ENCODE results near the gene ABCC9.
A peak's percentile ranks its signal among the peaks of the same experiment; 100 is the strongest.

The ABCC9 gene
- total RNA-seq: 0 reads per million in 2 donors

DNA sequence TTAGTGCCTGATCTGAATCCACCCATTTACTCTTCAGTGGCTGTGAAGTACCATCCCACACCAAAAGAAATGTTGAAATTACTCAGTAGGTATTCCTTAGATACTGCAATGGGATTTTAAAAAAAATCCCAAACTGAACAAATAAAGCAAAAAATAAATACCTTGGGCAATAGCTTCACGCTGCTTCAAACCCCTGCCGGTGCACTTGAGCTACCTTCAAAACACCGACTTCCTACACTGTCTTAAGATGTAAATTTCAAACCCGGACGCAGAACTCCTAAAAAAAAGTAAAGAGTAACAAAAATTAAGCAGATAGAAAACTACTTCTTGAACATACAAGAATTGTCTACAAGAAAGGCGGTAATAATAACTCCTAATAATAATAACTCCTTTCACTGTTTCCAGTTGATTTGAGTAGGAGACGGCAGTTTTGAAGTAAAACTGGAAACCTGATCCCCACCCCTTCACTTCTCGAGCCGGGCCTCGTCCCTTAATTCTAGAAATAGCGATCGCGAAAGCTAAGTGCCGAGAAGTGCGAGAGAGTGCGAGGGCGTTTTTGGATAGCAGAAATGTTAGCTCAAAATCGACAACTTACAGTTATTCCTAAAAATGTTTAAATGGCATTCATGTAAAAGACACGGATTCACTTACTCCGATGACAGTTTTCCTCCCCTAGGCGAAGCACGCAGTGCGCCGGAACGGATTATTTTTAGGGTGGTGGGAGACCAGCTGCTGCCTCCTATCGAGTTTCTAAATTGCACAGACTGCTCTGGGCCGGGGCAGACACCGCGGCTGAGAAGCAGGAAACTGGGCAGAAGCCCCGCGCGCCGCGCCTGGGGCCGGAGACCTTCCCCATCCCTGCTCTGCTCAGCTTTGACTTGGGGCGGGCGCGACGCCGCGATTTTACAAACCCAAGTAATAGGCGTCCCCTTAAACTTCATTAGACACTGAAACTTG lies at the start of gene ABCC9:
TSS of gene ABCC9 (minus strand) at position 878 of the 957 bp plus-strand sequence. CDS start 4,752 bp downstream, outside the sequence.
- peak in 1 of 5 experiments; percentile 44 for DNase-seq

DNA sequence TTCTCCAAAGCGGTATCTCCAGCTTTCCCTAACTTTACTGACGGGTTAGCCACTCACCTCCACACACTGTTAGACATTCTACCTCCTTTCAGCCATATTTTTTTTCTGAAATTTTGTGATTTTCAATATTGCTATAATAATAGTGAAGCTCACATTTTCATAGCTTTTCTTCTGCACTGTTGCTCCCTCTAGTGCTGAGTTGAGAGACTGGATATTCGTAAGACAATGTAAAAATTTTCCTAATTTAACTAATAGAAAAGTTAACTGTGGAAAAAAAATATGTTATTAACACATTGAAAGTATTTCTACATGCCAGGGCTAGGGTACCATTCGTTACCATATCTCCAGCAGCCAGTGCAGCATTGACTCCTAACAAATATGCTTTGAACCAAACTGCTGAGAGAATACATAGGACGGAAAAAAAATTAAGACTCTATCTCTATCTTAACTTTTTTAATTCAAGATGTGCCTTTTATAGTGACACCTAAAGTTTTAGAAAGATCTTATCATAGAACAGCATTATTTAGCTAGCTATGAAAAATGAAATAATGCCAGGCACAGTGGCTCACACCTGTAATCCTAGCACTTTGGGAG lies 48.7 kb upstream of the ABCC9 start:
- peak in 1 of 5 experiments; percentile 11 for DNase-seq

DNA sequence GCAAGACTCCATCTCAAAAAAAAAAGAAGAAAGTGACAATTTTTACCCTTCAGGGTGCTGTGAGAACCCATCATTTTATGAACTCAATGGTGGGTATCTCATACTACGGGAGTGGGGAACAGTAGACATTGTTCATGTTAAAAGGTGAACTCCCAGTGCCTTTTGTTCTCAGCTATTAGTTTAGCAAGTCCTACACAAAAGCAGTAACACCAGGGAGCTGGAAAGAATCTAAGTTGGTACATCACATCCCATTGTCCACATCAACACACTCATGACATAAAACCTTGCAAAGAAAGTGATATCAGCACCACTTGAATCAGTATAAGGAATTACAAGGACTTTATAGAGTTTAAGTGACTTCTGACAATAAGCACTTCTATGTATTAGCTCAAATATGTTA lies 47.4 kb upstream of the ABCC9 start:
- DNase-seq: no peak

DNA sequence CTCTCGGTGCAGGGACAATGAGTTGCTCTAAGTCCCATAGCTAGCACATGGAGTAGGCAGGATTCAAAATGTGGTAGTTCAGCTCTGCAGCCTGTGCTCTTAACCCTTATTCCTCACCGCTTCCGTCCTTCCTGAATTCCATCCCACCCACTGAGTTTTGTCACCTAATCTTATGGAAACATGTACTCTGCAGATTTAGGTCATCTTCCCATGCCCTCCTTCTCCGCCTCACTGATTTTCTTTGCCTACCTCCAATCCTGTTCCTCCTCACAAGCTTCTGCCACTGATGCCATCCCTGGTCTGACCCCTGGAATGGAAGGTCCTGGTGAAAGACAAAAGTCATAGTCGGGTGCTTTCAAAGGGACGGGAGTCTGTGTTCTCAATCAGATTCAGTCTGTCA lies 46.5 kb upstream of the ABCC9 start:
- DNase-seq: no peak

DNA sequence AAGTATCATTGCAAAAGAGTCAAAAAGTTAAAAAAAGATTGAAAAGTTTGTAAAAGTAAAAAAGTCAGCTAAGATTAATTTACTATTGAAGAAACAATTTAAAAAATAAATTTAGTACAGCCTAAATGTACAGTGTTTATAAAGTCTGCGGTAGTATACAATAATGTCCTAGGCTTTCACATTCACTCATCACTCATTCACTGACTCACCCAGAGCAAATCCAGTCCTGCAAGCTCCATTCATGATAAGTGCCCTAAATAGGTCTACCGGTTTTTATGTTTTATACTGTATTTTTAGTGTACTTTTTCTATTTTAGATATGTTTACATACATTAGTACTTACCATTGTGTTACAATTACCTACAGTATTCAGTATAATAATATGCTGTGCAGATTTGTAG lies 43.9 kb upstream of the ABCC9 start:
- DNase-seq: no peak

DNA sequence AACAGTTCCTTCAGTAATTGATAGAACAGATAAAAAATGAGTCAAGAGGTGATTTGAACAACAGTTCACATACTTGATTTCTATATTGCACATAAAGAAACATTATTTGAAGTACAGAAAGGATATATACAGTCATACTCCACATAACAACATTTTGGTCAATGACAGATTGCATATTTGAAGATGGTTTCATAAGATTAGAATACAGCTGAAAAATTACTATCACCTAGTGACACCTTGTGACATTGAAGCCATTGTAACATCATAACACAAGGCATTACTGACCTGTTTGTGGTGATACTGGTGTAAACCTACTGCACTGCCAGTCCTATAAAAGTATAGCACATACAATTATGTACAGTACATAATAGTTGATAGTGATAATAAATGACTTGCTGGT lies 43.1 kb upstream of the ABCC9 start:
- DNase-seq: peak in 1 of 5 experiments; percentile 48

DNA sequence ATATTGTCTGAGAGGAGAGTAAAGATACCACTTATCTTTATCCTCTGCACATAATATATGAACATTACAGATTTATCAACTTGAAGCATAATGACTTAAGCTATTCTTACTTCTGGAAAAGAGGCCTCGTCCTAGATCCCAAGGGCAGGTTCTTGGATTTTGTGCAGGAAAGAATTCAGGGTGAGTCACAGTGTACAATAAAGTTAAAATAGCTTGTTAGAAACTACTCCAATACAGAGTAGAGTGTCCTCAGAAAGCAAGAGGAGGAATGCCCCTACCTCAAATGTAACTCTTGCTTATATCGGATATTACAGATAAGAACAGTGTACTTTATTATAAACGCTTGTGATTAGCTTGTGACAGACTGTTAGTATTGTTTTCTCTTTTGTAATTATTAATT lies 41.9 kb upstream of the ABCC9 start:
- no peak for DNase-seq

DNA sequence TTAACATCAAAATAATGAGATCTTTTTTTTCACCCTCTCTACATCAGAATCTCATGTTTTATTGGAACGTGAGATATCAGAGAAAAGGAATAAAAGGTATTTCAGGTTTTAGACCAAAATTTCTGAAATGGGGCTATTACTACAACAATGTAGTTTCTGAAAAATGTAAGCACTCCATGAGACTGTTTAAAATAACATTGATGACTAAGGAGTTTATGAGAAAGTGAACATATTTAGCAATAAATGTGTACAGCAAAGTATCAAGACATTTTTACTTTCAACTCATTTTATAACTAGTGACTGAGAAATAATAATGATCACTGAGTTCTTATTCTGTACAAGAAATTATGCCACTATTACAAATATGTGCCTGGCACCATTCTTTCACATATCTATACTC lies 39.3 kb upstream of the ABCC9 start:
- DNase-seq: no peak

DNA sequence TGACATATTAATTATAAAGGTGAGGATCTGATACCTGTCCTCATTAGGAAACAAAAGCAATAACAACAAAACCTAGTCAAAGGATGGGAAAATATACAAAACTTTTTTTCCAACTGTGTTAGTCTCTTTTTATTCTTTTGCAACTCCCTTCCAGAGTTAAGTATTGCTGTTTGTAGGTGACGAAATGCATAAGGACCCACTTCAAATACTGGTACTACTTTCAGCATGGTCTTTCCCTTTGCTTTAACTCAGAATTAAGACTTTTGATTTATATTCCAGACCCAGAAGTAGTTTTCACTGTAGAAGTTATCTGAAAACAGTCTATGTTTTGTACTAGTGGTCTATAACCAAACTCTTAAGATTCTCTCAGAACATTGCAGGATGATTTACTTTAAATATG lies 34.1 kb upstream of the ABCC9 start:
- DNase-seq: no peak

DNA sequence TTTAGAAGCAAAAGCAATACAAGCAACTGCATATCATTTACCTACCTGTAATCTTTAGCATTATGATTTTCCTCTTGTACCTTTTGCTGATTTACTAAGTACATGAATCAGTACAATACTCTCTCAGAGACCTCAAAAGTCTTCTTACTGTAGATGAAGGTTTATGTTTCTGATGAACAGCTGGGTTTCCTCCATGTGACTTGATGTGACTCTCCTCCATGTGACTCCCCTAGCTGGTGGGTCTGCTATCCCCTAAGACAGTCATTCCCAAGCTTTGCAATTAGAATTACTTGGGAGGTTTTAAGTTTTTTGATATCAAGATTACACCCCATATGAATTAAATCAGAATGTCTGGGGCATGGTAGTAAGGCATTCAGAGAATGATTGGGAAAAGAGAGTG lies 32.0 kb upstream of the ABCC9 start:
- no peak for DNase-seq

DNA sequence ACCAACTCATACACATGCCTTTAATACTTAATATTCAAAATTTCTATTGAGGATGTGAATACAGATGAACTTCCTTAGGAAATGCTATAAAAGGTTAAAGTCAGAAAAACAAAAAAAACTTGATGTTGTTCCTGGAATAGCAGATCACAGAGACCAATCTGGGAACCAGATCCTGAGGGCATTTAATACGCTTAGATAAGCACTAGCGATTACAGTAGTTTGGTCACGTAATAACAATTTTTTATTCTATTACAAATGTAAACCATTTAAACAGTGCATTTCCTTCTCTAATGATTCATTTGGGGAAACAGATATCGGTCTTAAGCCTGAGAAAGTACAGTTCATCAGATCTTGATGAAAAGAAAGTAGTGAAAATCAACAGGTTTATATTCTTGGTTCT lies 30.8 kb upstream of the ABCC9 start:
- peak in 1 of 5 experiments; percentile 14 for DNase-seq

DNA sequence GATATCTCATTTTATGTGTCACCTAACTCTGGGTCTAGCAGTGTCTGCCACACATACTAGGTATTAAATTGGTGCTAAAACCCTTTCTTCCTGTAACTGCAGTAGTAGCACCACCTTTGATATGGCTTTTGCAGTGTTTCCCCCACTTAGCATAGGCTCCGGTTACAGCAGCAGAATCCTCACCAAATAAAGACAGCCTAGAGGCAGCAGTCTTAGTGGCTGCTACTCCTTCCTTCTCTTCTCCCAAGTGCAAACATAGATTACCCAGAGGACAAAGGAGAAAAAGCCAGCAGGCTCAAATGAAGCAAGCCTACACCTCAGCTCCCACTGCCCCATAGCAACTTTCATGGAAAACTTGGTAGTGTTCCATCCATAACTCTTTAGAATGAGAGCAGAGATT lies 30.1 kb upstream of the ABCC9 start:
- DNase-seq: no peak

DNA sequence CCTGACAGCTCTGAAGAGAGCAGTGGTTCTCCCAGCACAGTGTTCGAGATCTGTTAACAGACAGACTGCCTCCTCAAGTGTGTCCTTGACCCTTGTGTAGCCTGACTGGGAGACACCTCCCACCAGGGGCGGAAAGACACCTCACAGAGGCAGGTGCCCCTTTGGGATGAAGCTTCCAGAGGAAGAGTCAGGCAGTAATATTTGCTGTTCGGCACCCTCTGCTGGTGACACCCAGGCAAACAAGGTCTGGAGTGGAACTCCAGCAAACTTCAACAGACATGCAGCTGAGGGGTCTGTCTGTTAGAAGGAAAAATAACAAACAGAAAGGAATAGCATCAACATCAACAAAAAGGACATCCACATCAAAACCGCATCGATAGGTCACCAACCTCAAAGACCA lies 21.6 kb upstream of the ABCC9 start:
- DNase-seq: no peak

DNA sequence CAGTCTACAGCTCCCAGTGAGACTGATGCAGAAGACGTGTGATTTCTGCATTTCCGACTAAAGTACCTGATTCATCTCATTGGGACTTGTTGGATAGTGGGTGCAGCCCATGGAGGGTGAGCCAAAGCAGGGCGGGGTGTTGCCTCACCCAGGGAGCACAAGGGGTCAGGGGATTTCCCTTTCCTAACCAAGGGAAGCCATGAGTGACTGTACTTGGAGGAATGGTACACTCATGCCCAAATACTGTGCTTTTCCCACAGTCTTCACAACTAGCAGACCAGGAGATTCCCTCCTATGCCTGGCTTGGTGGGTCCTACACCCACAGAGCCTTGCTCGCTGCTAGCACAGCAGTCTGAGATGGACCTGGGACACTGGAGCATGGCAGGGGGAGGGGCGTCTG lies 21.0 kb upstream of the ABCC9 start:
- no peak for DNase-seq

DNA sequence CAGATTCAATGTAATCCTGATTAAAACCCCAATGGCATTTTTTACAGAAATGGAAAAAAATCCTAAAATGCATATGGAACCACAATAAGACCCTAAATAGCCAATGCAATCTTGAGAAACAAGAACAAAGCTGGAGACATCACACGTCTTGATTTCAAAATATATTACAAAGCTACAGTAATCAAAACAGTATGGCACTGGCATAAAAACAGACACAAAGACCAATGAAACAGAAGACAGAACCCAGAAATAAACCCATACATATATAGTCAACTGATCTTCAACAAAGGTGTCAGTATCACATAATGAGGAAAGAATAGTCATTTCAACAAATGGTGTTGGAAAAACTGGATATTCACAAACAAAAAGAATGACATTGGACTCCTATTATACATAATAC lies 9.4 kb upstream of the ABCC9 start:
- DNase-seq: no peak

DNA sequence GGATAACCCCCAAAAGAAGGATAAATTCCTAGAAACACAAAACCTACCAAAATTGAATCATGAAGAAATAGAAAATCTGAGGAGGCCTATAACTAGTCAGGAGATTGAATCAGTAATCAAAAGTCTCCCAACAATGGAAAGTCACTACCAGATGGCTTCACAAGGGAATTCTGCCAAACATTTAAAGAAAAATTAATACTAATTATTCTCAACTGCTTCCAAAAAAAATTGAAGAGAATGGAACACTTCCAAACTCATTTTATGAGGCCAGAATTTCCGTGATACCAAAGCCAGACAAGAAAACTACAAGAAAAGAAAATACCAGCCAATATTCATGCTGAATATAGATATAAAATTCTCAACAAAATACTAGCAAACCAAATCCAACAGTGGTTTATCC lies 7.8 kb upstream of the ABCC9 start:
- DNase-seq: no peak

DNA sequence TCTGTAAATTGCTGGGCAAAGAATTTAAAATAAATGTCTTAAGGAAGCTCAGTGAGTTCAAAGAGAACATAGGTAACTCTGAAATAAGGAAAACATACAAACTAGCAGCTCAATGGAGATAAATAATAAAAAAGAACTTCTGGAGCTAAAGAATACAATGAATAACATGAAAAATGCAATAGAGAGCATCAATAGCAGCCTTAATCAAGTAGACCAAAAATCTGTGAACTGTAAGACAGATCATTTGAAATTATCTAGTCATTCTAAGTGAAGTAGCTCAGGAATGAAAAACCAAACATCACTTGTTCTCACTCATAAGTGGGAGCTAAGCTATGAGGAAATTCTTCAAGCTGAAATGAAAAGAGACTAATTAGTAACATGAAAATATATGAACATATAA lies 5.8 kb upstream of the ABCC9 start:
- no peak for DNase-seq

DNA sequence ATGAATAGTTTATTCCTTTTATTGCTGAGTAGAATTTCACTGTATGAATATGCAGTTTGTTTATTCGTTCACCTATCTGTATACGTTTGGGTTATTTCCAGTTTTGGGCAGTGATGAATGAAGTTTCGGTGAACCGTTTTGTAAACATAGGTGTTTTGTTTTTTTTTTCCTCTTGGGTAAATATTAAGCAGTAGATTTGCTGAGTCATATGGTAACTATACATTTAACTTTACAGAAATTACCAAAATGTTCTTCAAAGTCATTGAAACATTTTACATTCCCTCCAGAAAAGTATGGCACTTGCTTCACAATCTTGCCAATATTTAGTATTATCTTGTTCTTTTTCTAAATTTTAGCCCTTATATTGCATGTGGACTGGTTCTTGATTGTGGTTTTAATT lies 3.8 kb upstream of the ABCC9 start:
- no peak for DNase-seq

DNA sequence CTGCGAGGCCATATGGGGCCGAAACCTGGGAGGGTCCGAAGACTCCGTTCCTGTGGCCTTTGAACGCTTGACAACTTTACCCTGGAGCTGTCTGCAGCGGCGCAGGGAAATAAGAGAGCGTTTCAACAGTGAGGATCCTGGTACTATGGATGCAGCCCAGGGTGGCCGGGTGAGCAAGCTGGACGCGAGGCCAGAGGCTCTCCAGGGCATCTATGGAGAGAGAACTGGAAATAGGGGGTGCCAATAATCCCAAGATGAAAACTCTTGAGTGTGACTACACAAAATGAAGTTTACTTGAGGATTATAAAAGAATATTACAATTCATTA lies 1.1 kb upstream of the ABCC9 start:
- DNase-seq: no peak

DNA sequence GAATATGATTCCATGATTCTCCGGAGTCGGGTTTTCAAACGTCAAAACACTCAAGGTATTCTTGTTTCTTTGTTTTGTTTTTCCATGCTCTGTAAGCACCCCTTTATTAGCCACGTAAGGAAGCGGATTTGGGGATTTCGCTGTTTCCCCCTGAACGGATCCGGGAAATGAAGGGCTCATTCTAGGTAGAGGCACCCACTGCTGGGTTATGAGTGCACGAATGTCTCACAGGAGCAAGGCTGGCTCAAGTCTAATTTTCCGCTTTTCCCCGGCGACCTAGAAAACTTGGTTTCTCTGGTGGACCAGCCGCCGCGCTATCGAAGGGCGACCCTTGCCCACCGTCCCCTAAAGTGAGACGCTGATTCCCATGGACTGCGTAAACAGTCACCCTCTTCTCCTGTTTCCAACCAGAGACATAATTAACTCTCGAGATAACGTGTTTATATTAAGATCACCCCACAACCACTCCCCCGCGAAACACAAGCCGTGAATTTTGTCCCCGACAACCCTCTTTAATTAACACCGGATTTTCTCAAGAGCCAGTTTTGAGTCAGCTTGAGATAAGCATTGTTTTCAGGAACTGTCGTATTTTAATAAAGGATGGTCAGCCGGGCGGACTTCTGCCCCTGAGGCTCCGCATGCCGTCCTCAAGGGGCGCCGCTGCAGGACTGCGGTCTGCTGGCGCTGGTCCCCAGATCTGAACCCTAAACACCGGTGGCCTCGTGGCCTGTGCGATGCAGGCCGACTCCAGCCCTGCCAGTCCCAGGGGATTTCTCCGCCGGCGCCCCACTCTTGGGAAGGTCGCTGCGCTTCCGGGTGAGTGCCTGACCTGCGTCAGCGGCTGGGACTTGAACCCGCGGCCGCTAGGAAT lies 515 bp upstream of the ABCC9 start:
- DNase-seq: peak in 1 of 5 experiments; percentile 5

DNA sequence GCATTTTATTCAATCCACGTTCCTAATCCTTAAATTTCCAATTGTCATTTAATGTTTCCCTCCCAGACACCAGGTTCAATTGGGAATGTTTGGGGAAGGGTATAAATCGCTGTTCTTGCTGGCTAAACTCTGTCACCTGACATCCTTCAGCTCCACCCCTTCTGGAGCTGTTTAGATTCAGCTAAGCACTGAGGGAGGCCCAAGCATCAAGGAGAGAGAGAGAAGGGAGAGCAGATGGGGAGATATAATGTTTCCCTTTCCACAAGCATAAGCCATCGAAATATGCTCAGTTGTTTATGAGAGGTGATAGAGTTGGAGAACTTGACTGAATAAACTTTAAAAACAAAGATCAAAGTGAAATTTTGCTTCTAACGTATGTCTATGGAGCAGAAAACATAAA lies 1.8 kb downstream of the ABCC9 start:
- DNase-seq: no peak

DNA sequence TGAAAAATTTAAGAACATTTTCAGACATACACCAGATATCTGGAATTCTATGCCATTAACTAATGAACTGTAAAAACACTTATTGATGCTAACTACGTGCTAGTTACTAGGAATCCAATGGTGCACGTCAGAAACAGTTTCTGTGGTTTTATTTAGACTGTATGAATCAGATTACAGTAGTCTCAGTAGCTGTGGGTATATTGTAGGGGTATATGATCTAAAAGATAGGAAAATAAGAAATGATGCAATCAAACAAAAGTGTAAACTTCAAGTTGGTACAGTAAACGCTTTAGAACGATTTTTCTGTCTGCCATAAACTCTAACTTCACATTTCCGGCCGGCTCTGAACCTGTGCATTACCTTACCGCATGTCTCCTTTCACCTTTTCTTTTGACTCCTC lies 2.3 kb downstream of the ABCC9 start:
- DNase-seq: peak in 1 of 5 experiments; percentile 81

DNA sequence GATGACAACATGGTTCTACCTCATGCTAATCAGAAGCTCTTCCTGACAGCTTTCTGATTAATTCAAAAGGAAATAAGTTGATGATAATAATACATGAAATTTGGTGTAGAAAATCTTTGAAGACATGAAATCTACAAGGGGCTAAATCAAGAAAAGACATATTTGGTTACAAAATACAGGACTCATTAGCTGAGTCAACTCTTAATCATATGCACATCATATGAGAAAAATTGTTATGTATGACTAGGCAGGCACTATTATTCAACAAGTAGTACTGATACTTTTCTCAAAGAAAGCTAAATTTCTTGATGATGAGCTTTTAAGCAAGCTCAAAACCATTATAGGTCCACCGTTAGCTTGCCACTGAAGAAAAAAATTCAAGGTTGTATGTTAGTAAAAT lies 7.1 kb downstream of the ABCC9 start:
- DNase-seq: no peak

Data from T-helper 2 cell (primary cell).